OCI-LY7 (cell line): ENCODE measurements around the gene MTMR8.

Experiments used
- EZH2phosphoT487 ChIP-seq: fragments of 200-600 bp; sonication (generic); IDR thresholded peaks from 2 replicates; pipeline ENCODE4 v1.6.1; 2018; ENCODE audit warnings: low read depth, borderline replicate concordance, mild to moderate bottlenecking, mixed run types, antibody characterized with exemption, low read length, moderate library complexity, mixed read lengths
- TF ChIP-seq, protein P1 (sequence below): fragments of 200-600 bp; sonication (generic); conservative IDR thresholded peaks from 2 replicates; pipeline ENCODE4 v1.5.1; 2014; ENCODE audit warnings: mild to moderate bottlenecking, antibody characterized with exemption, low read length, moderate library complexity, mixed read lengths

- TF ChIP-seq, protein P1, sequence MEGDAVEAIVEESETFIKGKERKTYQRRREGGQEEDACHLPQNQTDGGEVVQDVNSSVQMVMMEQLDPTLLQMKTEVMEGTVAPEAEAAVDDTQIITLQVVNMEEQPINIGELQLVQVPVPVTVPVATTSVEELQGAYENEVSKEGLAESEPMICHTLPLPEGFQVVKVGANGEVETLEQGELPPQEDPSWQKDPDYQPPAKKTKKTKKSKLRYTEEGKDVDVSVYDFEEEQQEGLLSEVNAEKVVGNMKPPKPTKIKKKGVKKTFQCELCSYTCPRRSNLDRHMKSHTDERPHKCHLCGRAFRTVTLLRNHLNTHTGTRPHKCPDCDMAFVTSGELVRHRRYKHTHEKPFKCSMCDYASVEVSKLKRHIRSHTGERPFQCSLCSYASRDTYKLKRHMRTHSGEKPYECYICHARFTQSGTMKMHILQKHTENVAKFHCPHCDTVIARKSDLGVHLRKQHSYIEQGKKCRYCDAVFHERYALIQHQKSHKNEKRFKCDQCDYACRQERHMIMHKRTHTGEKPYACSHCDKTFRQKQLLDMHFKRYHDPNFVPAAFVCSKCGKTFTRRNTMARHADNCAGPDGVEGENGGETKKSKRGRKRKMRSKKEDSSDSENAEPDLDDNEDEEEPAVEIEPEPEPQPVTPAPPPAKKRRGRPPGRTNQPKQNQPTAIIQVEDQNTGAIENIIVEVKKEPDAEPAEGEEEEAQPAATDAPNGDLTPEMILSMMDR = no peak
- no peak for TF ChIP-seq EZH2phosphoT487
Measured at GRCh38 chrX:64230123-64230970, 164.9 kb downstream of the MTMR8 start, which contains the start of gene ASB12.
